Left ventricle myocardium inferior (tissue), 1 donor: ENCODE results near the gene CD84. TPM values are rescaled to one million over a fixed set of nuclear protein-coding genes. Genes with fewer than 3 reads are reported as not detected.
"Not testable (repeated sequence)": the region's sequence is repeated elsewhere in the genome, so short reads cannot be mapped to it uniquely, and the experiment has no call there.

Experiments
- DNase-seq: peaks from one replicate; pipeline ENCODE4 v3.0.0-alpha.2; 2020
- H3K27ac ChIP-seq: fragments of 200-600 bp; replicated peaks from 2 replicates; pipeline ENCODE4 v1.8.0; 2021
- H3K27me3 ChIP-seq: fragments of 200-600 bp; 2 replicates; pipeline ENCODE4 v1.8.0; 2021; ENCODE audit warnings: low read depth
- H3K36me3 ChIP-seq: fragments of 200-600 bp; 2 replicates; pipeline ENCODE4 v1.8.0; 2021
- H3K4me1 ChIP-seq: fragments of 200-600 bp; 2 replicates; pipeline ENCODE4 v1.8.0; 2021
- H3K4me3 ChIP-seq: fragments of 200-600 bp; 2 replicates; pipeline ENCODE4 v1.8.0; 2021; ENCODE audit warnings: mild to moderate bottlenecking, moderate library complexity
- H3K9me3 ChIP-seq: fragments of 200-600 bp; replicated peaks from 2 replicates; pipeline ENCODE4 v1.8.0; 2021
- intact Hi-C: fragments of 100-400 bp; cut with micrococcal nuclease; formaldehyde crosslinking; loops from one replicate; pipeline ENCODE4 v1.11.0; 2022
- total RNA-seq: library from RNA; stranded (reverse); fragmentation: NEBNext Ultra II Directional; extraction: Animal tissue kit (Norgen Biotek cat#: 25700); gene quantifications from one replicate; pipeline ENCODE4 v1.2.1, GENCODE V29; 2021
- TF ChIP-seq, protein P1 (sequence below): fragments of 200-600 bp; IDR thresholded peaks from 2 replicates; pipeline ENCODE4 v1.8.0; 2021; ENCODE audit warnings: antibody characterized with exemption, mild to moderate bottlenecking, borderline replicate concordance
- donor health status: DM: no; HTN: yes; CAD: no; lungs with severe emphysema.

Gene CD84
- total RNA-seq, 1 donor from 2014 or later = 3.6 TPM

DNA sequence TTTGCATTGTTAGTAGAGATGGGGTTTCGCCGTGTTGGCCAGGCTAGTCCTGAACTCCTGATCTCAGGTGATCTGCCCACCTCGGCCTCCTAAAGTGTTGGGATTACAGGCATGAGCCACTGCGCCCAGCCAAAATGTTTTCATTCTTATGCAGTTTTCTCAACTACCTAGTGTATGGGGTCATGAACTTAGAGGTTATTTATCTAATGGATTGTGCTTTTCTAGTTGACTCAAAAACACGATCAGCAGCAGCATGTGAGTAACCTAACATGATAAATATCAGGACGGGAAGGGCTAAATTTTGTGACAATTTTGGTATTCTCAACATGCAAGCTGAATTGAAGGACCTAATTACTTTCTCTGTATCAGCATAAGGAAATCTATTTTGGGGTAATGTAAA is 9.2 kb upstream of the CD84 start:
- no peaks in the 10 kb centered on the region for H3K36me3 ChIP-seq
- H3K9me3 ChIP-seq = peaks cover 19% of the 10 kb centered on the region
- H3K27me3 ChIP-seq = peaks cover 12% of the 10 kb centered on the region
- H3K27ac ChIP-seq = no peak overlapping the region
- TF ChIP-seq, protein P1, sequence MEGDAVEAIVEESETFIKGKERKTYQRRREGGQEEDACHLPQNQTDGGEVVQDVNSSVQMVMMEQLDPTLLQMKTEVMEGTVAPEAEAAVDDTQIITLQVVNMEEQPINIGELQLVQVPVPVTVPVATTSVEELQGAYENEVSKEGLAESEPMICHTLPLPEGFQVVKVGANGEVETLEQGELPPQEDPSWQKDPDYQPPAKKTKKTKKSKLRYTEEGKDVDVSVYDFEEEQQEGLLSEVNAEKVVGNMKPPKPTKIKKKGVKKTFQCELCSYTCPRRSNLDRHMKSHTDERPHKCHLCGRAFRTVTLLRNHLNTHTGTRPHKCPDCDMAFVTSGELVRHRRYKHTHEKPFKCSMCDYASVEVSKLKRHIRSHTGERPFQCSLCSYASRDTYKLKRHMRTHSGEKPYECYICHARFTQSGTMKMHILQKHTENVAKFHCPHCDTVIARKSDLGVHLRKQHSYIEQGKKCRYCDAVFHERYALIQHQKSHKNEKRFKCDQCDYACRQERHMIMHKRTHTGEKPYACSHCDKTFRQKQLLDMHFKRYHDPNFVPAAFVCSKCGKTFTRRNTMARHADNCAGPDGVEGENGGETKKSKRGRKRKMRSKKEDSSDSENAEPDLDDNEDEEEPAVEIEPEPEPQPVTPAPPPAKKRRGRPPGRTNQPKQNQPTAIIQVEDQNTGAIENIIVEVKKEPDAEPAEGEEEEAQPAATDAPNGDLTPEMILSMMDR = no peak
- intact Hi-C loops = no loop called here
- no peaks in the 10 kb centered on the region for H3K4me1 ChIP-seq
- H3K4me3 ChIP-seq = no peak overlapping the region
- DNase-seq = no peak

DNA sequence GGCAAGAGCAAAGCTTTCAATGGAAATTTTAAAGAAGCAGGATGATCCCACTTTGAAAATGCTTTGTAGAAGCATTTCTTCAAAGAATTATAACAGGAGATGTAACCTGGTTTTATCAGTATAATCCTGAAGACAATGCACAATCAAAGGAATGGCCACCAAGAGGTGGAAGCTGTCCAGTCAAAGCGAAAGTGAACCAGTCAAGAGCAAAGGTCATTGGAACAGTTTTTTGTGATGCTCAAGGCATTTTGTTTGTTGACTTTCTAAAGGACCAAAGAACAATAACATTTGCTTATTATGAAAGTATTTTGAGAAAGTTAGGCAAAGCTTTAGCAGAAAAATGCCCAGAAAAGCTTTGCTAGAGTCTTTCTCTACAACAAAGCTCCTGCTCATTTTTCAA is 5.5 kb upstream of the CD84 start:
- intact Hi-C loops = no loop called here

DNA sequence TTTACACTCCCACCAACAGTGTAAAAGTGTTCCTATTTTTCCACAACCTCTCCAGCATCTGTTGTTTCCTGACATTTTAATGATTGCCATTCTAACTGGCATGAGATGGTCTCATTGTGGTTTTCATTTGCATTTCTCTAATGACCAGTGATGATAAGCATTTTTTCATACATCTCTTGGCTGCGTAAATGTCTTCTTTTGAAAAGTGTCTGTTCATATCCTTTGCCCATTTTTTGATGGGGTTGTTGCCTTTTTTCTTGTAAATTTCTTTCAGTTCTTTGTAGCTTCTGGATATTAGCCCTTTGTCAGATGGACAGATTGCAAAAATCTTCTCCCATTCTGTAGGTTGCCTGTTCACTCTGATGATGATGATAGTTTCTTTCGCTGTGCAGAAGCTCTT is 3.7 kb upstream of the CD84 start:
- intact Hi-C loops, DNase-seq, H3K4me3 ChIP-seq, H3K27ac ChIP-seq, H3K36me3 ChIP-seq, H3K4me1 ChIP-seq, H3K27me3 ChIP-seq: not testable (repeated sequence)
- H3K9me3 ChIP-seq = peaks cover 16% of the 10 kb centered on the region

More for the DNA sequence above, 5.5 kb upstream of the CD84 start:
- H3K9me3 ChIP-seq = peaks cover 16% of the 10 kb centered on the region
- no peaks in the 10 kb centered on the region for H3K4me1 ChIP-seq
- peaks cover 12% of the 10 kb centered on the region for H3K27me3 ChIP-seq
- H3K4me3 ChIP-seq = no peak overlapping the region
- H3K36me3 ChIP-seq = no peaks in the 10 kb centered on the region
- no peak for DNase-seq
- TF ChIP-seq, protein P1 = no peak
- no peak overlapping the region for H3K27ac ChIP-seq

DNA sequence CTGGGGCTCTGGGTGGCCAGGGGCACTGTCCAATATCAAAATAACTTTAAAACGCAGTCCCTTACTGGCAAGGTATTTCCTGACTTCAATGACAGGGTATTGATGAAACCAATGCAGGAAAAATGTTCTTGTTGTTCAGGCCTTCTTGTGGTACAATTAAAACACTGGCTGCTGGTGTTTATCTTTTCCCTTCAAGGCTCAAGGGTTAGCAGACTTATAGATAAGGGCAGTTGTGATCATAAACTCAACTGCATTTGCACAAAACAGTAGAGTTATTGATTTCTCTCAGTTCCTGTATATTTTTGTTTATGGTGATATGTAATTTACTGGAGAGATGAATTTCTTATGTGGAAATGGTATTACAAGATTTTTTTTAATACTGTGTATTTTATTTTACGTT is 2.7 kb upstream of the CD84 start:
- no peaks in the 10 kb centered on the region for H3K36me3 ChIP-seq
- H3K4me3 ChIP-seq = no peak overlapping the region
- H3K9me3 ChIP-seq = peaks cover 16% of the 10 kb centered on the region
- TF ChIP-seq, protein P1 = no peak
- H3K27me3 ChIP-seq = peaks cover 2% of the 10 kb centered on the region
- no peak for DNase-seq
- no peak overlapping the region for H3K27ac ChIP-seq
- H3K4me1 ChIP-seq = no peaks in the 10 kb centered on the region
- intact Hi-C loops = no loop called here

DNA sequence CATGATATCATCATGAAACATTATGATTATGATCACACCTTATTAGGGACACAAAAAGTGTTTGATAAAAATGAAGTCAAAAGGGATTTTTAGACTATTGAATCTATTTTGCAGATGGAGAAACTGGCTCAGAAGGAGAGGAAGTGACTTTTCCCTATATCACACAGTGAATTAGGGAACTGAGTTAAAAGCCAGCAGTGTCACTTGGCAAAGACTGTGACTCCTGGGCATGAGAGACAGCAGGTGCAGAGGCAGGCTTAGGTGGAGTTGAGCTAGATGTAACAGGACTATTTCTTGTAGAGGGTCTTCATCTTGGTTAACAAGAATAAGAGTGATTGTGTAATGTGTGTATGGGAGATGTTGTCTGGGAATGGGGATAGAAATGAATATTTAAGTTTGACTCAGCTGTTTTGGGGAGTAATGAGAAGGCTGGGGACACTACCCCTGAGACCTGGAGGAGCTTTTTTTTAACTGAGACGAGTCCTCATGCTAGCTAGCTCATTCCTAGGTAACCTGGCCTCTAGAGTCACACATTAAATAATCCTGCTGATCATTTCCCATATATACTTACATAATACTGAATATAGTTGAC is 1.0 kb upstream of the CD84 start:
- intact Hi-C loops = no loop called here
- H3K27ac ChIP-seq = no peak overlapping the region

More for the DNA sequence above, 1.0 kb upstream of the CD84 start:
- no peaks in the 10 kb centered on the region for H3K36me3 ChIP-seq
- no peaks in the 10 kb centered on the region for H3K27me3 ChIP-seq
- H3K9me3 ChIP-seq = peaks cover 16% of the 10 kb centered on the region
- no peak overlapping the region for H3K4me3 ChIP-seq
- TF ChIP-seq, protein P1 = no peak
- DNase-seq = no peak
- no peaks in the 10 kb centered on the region for H3K4me1 ChIP-seq
